Suppressor macrophage treated with lipopolysaccharide for 4 hours (primary cell): ENCODE data around the gene MYT1.

ENCODE experiments used
- DNase-seq: peaks from one replicate; pipeline ENCODE4 v3.0.0-alpha.2; 2020

The MYT1 gene

GRCh38 chr20:64140061-64140931 lies 24.0 kb upstream of the MYT1 start:
- no peak for DNase-seq

GRCh38 chr20:64140956-64141355 lies 23.3 kb upstream of the MYT1 start:
- DNase-seq, result no peak

GRCh38 chr20:64142590-64142989 lies 21.7 kb upstream of the MYT1 start:
- no peak for DNase-seq

- no peak for DNase-seq
Measured at GRCh38 chr20:64143018-64143801, 21.0 kb upstream of the MYT1 start.

- no peak for DNase-seq
Measured at GRCh38 chr20:64144144-64144912, 19.9 kb upstream of the MYT1 start.

GRCh38 chr20:64145458-64146300 lies 18.6 kb upstream of the MYT1 start:
- DNase-seq, result no peak

GRCh38 chr20:64146301-64146935 lies 17.8 kb upstream of the MYT1 start:
- no peak for DNase-seq

GRCh38 chr20:64146936-64147477 lies 17.2 kb upstream of the MYT1 start:
- DNase-seq, result no peak

- DNase-seq, result no peak
Measured at GRCh38 chr20:64148581-64148980, 15.7 kb upstream of the MYT1 start.

GRCh38 chr20:64149141-64149540 lies 15.1 kb upstream of the MYT1 start:
- no peak for DNase-seq

- no peak for DNase-seq
Measured at GRCh38 chr20:64149809-64150560, 14.3 kb upstream of the MYT1 start.

- DNase-seq, result no peak
Measured at GRCh38 chr20:64150756-64151632, 13.3 kb upstream of the MYT1 start.

GRCh38 chr20:64151633-64152530 lies 12.4 kb upstream of the MYT1 start:
- no peak for DNase-seq

- DNase-seq, result no peak
Measured at GRCh38 chr20:64152906-64153305, 11.3 kb upstream of the MYT1 start.

- no peak for DNase-seq
Measured at GRCh38 chr20:64153410-64153809, 10.8 kb upstream of the MYT1 start.

GRCh38 chr20:64153861-64154589 lies 10.2 kb upstream of the MYT1 start:
- DNase-seq, result no peak

- no peak for DNase-seq
Measured at GRCh38 chr20:64154590-64155257, 9.5 kb upstream of the MYT1 start.
